ENCODE measurements around the gene ADGRV1. TPM values are rescaled to one million over a fixed set of nuclear protein-coding genes. Genes with fewer than 3 reads are reported as not detected.

Gene ADGRV1
- total RNA-seq, 1 donor from 2014 or later, result not detected

GRCh38 chr5:91103353-91104061, 544.9 kb downstream of the ADGRV1 start:
- H3K9me3 ChIP-seq (replicated peaks), result peaks cover 8% of the 10 kb centered on the region
- DNase-seq, result no peak
- intact Hi-C loops (cut with micrococcal nuclease), result loop anchor here (10.0 kb wide), 1 partner anchor 111 kb away; no protein-coding TSS in a partner anchor

GRCh38 chr5:91104062-91104448, 545.5 kb downstream of the ADGRV1 start:
- intact Hi-C loops (cut with micrococcal nuclease), result loop anchor here (10.0 kb wide), 1 partner anchor 111 kb away; no protein-coding TSS in a partner anchor
- no peak for DNase-seq
- Histone ChIP-seq H3K9me3 (replicated peaks) (peaks cover 8% of the 10 kb centered on the region), H3K4me3 (no peak overlapping the region), H3K36me3 (no peaks in the 10 kb centered on the region), H3K27me3 (ENCODE audit: low read depth) (no peaks in the 10 kb centered on the region), H3K27ac (replicated peaks) (no peak overlapping the region), H3K4me1 (peaks cover 4% of the 10 kb centered on the region)
- no peak for TF ChIP-seq CTCF (IDR thresholded peaks at IDR 0.05; ENCODE audit: borderline replicate concordance)

More at GRCh38 chr5:91103353-91104061, 544.9 kb downstream of the ADGRV1 start:
- TF ChIP-seq CTCF (IDR thresholded peaks at IDR 0.05; ENCODE audit: borderline replicate concordance), result no peak
- Histone ChIP-seq H3K4me3 (no peak overlapping the region), H3K36me3 (no peaks in the 10 kb centered on the region), H3K27ac (replicated peaks) (no peak overlapping the region), H3K4me1 (peaks cover 6% of the 10 kb centered on the region), H3K27me3 (ENCODE audit: low read depth) (no peaks in the 10 kb centered on the region)

- no peaks in the 10 kb centered on the region for H3K27me3 ChIP-seq (ENCODE audit: low read depth)
- intact Hi-C loops (cut with micrococcal nuclease), result loop anchor here (10.0 kb wide), 1 partner anchor 108 kb away; no protein-coding TSS in a partner anchor
- H3K27ac ChIP-seq (replicated peaks), result peak overlapping the region; percentile 50
- no peak for TF ChIP-seq CTCF (IDR thresholded peaks at IDR 0.05; ENCODE audit: borderline replicate concordance)
- peak overlapping the region; percentile 20 for H3K4me3 ChIP-seq
- H3K4me1 ChIP-seq, result peaks cover 23% of the 10 kb centered on the region
- no peaks in the 10 kb centered on the region for H3K36me3 ChIP-seq
- no peak for DNase-seq
- H3K9me3 ChIP-seq (replicated peaks), result peaks cover 8% of the 10 kb centered on the region
These were observed 548.4 kb downstream of the ADGRV1 start for GRCh38 chr5:91106842-91107511.

- DNase-seq, result no peak
These were observed 551.0 kb downstream of the ADGRV1 start for GRCh38 chr5:91109634-91110033.

More at GRCh38 chr5:91109634-91110033, 551.0 kb downstream of the ADGRV1 start:
- peaks cover 8% of the 10 kb centered on the region for H3K9me3 ChIP-seq (replicated peaks)
- H3K4me1 ChIP-seq, result peaks cover 29% of the 10 kb centered on the region
- no peaks in the 10 kb centered on the region for H3K36me3 ChIP-seq
- H3K27me3 ChIP-seq (ENCODE audit: low read depth), result no peaks in the 10 kb centered on the region
- H3K4me3 ChIP-seq, result no peak overlapping the region
- TF ChIP-seq CTCF (IDR thresholded peaks at IDR 0.05; ENCODE audit: borderline replicate concordance), result no peak
- intact Hi-C loops (cut with micrococcal nuclease), result loop anchor here (10.0 kb wide), 2 partner anchors 105 to 175 kb away; no protein-coding TSS in a partner anchor
- H3K27ac ChIP-seq (replicated peaks), result peak overlapping the region; percentile 70

Measured in left ventricle myocardium inferior (tissue), 1 donor.